Gastrocnemius medialis (tissue), 4 donors: ENCODE results near the gene OLFML2B.

Experiments
- CTCF ChIP-seq, 5 experiments: fragments of 450-650 bp in 3 of 5; fragments of 200-600 bp in 2 of 5; sonication (generic) in 2 of 5; IDR thresholded peaks in 4 of 5; conservative IDR thresholded peaks in 1 of 5; 1 replicate in 4 of 5; 2 replicates in 1 of 5; pipeline ENCODE4 v1.5.1; 2016 to 2019; ENCODE audit warnings: antibody characterized with exemption in 5 of 5, mild to moderate bottlenecking in 3 of 5, moderate library complexity in 3 of 5
- POLR2A ChIP-seq, 2 donors: fragments of 450-650 bp; IDR thresholded peaks; one replicate each; pipeline ENCODE4 v1.6.1; 2017; ENCODE audit warnings: antibody characterized with exemption in 2 of 2, mild to moderate bottlenecking in 2 of 2, moderate library complexity in 2 of 2

DNA sequence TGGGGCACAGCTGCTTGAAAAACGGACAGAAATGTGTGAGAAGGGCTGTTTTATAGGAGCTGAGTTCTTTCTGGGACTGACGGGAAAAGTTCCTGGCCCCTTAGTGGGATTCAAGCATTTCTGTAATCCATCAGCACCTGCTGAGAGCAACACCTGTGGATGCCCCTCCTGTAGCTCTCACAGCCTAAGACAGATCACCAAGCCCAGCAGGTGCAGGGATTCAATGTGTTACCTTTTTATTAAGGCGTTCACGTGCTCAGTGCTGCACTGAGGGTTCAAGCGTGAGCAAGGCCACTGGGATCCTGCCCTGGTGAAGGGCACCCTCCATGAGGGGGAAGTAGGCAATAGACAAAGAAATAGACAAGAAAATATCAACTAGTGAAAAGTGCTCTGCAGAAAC, 14.9 kb downstream of the OLFML2B start:
- TF ChIP-seq POLR2A (IDR thresholded peaks at IDR 0.05) (no peak), CTCF (IDR thresholded peaks at IDR 0.05 in 4 of 5, conservative IDR thresholded peaks at IDR 0.05 in 1 of 5) (no peak)
